HG02943 (cell line): ENCODE data around the gene GAB2.
"Not testable (repeated sequence)": the region's sequence is repeated elsewhere in the genome, so short reads cannot be mapped to it uniquely, and the experiment has no call there.

Experiments
- ATAC-seq: cut with Tn5 transposase; IDR thresholded peaks from one replicate; pipeline ENCODE4 v1.9.1; 2021; ENCODE audit warnings: mild to moderate bottlenecking, low read depth, moderate library complexity; ENCODE audit not compliant: unreplicated experiment

Gene GAB2

DNA sequence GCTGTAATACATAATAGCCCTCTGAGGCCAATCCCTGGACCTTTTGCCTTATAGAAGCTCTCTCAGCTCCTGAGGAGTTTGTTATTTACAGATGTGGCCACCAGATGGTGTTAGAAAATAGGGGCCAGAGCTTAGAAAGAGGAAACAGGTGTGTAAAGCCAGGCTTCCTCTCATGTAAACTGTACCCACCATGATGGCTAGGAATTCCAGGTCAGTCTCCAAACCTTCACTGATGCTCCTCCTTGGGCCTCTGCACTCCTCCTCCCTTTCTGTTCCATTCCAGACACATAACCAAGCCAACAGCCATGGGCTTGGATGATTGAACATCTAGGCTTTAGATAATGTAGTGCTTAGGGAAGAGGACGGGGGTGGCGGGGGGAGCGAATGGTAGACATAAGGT is 189.2 kb downstream of the GAB2 start:
- ATAC-seq = no peak

DNA sequence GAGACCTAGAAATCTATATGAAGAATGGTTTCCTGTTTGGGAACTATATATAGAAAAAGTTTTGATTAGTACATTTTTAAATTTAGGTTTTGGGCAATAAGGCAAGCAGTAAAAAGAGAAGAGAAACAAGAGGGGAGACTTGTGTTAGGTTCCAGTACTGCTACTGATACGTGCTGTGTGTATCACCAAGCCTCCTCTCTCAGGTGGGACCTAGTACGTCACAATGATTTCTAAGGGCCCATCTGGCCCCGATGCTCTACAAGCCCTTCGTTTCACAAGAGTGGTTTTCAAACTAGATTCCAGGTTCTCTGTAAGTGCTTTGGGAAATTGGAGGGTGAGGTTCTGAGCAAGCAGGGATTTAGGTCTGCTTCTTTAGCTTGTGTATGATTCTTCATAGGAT is 189.7 kb downstream of the GAB2 start:
- ATAC-seq = no peak

DNA sequence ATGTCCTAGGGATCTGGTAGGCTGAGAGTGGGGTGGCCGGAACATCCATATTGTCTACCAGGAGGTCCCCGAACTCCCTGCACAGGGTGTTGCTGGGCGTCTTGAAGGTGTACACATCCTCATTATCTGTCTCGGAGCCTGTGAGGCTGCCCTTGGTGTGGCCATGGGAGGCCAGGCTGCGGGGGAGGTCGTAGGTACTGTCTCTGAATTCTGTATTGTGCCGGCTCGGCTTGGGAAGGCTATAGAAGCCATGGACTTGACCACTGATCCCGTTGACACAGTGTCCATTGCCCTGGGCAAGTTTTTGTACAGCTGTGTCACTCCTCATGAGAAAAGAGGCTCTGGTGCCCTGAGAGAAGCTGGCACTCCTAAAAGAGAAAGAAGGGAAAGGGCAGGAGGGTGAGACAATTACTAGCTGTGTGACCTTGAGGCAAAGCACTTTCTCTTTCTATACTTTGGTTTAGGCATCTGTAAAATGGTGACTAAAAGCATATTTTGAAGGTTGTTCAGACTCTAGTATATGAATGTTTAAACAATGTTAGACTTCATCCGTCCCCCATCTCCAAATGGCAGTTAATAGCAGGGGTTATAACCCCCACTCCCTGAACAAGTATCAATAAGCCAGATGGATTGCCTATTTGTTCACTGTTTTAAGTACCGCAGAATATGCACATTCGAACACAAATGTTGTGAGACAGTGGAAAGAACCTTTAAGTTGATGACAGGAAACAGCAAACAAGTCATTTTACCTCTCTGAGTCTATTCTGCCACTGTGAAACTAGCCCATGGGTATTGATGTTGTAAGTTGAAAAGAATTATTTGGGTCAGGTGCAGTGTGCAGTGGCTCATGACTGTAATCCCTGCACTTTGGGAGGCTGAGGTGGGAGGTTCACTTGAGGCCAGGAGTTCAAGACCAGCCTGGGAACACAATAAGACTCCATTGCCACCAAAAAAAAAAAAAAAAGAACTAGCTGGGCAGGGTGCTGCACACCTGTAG is 190.6 kb downstream of the GAB2 start:
- no peak for ATAC-seq

DNA sequence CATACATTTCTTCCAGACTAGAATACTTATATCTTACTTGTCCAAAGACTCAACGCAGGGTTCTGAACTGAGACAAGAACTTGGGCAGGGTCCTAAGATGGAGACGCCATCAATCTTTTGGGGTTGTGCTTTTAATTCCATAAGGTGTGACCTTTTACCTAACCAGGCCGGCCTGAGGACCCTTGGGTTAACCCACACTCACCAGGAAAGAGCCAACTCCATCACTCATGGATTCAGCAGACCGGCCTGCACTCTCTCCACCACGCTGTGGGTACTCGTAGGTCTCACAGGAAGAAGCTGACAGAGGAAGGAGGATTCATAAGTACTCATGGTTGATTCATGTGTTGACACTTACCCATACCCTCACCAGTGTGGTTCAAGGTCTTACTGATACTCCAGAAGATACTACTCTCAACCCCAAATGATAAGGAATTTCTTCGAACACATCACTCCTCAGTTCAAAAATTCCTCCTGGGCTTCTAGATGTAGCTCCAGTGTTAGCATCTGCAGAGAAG is 192.7 kb downstream of the GAB2 start:
- ATAC-seq = no peak

DNA sequence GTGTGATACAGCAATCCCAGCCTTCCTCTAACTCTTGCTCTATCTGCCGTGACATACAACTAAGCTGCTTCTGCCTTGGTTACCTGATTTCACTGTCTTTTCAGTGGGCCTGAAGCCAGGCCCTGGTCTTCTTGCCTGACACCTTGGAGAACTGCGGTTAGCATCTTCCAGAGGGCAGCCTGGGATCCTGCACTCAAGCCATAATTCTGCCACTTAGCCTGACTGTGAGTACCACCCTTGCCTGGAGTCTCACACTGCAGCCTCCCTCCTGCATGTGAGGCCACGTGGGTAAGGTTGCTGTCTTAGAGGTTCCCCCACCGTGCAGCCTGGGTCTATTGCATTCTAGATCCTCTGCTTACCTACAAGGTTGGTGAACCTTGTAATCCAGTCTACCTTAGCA is 193.1 kb downstream of the GAB2 start:
- no peak for ATAC-seq

DNA sequence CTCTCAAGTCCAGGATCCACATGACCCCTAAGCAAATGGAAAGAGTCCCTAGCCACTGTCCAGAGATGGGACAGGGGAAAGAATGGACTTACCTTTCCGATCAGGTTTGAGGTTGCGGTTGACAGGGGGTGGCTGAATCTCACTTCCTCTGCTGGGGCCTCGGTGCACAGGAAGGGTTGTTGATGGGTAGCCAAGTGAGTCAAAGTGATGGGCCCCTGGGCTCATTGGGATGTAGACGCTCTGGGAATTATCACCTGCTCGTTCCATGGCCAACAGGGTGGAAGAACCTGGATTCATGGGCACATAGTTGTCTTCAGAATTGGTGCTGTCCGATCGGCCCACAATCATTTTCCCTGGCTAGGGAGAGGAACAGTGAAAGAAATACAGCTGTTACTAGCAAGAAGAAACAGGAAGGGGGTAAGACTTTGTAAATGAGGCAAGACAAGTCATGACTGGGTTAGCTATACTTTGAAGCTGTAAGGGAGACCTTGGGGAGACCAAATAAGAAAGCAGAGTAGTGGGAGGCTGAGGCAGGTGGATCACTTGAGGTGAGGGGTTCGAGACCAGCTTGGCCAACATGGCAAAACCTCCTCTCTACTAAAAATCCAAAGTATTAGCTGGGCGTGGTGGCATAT is 194.2 kb downstream of the GAB2 start:
- peak; percentile 67 for ATAC-seq

DNA sequence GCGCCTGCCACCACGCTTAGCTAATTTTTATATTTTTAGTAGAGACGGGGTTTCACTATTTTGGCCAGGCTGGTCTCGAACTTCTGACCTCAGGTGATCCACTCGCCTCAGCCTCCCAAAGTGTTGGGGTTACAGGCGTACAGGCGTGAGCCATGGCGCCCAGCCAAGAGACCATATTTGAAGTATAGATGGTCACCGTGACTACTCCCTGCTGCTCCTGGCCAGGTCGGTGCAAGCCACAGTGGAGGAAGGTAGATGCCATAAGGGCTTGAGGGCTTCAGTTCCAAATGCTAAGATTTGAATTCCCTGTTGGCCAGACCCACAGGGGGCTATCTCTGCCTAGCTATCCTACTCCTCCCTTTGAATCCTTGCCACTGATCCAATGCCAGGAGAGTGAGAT is 194.9 kb downstream of the GAB2 start:
- not testable (repeated sequence) for ATAC-seq

DNA sequence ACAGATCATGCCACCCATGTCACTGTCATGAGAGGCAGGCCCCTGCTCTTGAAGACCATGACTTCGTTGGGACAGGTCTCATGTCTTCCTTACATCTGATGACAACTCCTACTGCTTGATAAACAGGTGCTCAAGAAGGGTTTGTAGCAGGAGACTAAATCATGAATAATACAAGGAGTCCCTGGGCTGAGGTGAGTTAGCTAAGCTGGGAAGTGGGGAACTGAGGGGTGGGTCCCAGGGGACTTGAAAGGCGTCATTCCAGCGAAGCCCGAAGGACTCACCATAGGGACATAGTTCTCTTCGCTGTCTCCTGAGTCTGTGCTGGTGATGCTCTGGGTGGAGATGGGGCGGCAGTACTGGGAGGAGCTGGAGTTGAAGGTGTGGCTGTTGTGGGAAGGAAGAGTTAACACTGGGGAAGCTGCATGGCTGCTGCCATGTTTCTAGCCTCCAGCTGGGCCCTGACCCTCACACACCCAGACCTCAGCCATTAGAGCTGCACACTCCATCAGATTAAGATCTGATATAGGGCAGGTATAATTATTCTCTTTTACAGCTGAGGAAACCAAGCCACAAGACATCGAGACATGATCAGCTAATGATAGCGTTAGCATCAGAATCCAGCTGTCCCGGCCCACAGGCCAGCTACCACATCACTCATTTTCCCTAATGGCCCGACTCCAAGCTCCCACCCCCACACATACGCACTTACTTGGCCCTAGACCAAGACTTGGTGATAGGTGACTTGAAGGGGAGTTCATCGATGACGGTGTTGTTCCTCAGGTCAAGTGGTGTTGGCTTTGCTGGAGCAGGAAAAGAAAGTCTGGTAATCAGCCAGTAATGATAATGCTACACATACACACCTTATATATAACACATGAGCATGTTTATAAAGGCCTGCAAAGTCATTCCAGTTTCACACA is 196.0 kb downstream of the GAB2 start:
- ATAC-seq = no peak

DNA sequence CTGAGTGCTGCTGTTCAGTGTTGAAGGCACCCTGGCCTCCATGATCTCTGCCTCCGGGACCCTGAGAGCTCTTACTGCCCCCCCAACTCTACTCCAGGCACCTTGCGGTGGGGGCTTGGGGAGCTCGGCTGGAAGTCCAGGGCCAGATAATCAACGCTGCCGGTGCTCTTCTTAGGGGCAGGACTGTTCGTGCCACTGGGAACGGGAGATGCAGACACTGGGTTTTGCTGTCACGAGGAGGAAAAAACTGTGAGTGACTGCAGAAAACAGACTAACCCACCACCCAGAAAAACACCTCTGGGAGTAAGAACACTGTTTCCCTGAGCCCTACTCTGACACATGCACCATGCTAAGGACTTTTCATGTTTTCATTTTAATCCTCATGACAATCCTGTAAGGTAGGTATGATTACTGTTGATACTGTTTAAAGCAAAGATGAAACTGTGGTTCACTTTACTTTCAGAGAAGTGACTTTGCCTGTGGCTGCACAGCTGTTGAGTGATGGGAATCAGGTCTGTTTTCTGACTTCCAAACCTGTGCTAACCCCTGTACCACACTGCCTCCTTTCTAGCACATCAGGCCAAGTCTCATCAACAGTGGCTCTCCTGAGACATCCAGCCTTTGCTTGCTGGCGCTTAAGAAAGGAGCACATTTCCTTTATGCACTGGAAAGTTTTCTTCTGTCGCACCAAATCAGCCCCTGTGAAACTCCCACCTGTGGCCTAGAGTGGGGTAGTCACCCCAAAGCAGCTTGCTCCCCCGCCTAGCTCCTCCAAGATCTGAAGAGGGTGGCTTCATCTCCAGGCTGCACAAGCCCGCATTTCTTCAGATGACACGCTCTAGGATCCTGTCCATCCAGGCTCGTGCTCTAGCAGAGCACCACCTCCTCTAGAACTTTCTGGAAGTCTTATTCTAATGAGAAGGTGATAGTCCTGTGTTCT is 197.1 kb downstream of the GAB2 start:
- ATAC-seq = no peak

DNA sequence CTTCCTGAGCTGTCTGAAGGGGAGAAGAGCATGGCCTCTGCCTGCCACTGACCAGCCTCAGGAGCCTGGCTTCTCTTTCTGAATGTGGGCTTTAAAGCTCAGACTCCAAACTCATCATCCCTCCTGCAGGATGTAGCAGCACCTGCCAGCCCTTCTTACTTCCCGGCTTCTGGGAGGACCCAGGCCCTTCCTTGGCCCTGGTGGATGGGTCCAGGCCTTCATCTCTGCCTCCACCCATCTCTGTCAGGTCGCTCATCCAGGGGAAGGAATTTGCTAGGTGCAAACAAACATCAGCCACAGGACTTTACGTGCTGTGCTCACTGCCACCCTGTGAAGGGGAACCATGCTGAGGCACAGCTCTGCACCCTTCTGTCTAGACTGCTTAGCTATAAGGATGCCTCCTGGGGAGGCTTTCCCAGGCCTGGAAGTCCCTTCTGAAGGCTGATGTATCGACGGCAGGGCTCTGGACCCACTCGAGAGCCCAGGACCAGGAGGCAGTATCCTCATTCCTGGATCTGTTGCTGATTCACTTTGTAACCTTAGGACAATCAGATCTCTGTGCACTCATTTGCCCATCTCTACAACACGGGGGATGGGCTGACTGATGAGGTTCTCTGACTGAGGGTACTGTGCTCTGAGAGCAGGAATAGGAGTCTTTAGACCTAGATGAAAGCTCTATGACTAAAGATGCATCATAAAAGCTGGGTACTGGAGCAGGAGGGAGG is 198.0 kb downstream of the GAB2 start:
- no peak for ATAC-seq

DNA sequence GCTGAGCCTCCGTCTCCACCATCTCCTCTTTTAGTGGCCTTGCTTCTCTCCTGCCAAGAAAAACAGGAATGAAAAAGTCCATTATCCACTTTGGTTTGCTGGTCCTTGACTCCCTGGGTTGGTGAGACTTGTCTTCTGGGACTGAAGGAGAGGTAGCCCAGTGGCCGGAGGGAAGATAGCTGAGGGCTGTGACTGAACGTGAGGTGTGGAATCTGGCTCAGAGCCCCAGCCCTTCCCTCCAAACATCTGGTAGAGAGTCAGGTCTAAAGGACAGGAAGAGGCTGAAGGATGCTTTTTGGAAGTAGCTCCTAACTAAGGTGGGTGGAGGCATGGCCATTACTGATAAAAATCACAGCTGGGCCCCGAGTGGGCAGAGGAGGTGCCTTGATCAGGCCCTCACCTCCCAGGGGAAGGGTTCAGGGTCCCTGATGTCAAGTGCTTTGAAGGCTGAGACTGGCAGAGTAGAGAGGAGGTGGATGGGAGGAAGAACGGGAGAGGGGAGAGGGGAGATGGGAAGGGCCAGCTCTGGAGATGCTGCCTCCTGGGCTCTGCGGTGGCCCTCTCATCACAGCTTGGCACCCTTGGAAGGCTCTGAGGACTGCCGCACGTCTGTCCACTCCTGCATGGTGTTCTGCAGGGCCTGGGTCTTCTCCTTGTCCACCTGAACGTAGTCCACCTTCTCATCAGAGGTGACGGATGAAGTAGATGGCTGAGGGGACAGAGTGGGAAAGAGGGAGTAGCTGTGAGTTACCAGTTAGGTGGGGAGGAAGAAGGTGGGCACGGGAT is 198.7 kb downstream of the GAB2 start:
- ATAC-seq = no peak

DNA sequence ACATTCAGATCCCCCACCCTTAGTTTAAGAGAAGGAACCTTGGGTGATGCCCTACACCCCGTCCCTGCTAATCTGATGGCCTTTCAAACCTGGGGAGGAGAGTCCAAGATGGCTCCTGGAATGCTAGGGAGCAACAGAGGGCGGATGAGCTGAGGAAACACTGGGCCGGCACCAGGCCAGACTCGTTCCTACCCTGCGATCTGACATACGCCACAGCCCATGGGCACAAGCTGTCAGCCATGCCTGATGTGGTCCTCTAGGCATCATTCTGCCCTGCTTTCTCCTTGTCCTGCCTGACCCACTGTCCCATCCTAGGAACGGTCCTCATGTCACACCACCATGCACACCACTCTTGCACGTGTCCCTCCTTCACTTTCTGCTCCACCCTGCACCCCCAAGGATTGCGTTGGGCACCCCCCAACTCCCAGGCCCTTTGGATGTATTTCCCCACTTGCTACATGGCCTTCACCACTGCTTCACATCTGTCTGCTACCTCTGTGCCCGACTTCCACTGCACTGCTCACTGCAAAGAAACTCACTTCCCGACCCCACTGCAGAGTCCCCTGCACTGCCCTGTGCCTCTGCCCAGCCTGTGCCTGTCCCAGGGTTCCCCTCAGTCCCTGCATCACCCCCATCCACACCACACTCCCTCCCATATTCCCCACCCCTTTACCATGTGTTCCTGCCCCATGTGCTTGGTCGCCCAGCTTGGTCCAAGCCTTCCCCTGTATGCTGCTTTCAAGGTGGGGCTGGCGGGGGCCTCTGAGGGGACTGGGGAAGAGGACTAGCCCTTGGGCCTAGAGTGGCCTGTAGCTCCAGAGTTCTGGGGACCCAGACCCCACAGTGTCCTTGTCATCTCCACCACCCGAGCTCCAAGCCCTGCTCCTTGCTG is 199.7 kb downstream of the GAB2 start:
- no peak for ATAC-seq

DNA sequence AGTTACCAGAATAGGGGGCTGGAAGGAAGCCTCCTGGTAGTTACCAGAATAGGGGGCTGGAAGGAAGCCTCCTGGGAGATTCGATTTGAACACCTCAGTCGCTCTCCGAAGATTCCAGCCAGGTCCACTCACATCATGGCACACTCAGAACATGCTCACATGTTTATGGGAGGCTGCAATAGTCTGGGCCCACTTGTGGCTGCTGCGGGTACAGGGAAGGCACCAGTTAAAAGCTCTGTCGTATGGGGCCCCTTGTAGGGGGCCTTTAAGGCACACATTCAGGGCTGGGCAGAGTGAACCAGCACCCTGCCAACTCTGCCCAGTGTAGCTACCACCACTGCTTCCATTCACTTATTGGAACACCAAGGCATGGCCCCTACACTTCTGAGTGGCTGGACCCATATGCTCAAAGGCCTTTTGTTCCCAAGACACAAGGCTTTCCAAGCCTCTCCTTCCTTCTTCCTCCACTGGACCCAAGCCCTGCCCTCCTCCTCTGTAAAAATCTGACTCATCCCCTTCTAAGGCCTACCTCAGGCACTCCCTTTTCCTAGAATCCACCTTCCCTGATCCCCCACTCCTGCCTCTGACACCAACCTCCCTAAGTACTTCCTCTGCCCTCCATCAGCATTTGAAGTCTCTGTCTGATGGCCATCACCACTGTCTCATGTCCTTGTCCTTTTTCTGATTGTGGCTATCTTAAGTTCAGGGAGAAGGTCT is 200.9 kb downstream of the GAB2 start:
- no peak for ATAC-seq

DNA sequence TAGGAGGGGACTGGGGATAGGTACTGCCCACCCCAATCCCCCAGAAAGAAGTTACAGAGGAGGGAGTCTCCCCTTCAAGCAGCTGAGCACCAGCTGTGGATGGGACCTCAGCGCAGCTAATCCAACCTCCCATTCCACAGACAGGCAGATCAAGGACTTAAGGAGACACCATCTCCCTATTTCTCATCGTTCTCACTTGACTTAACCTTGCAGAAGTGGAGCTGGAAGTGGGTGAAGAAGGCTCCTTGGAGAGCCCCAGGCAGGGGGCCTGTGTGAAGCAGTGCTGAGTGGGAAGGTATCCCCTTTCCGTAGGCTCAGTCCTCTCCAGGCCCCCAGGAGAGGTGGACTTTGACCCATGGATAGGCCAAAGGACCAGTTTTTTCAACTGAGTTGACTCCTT is 201.6 kb downstream of the GAB2 start:
- ATAC-seq = no peak

DNA sequence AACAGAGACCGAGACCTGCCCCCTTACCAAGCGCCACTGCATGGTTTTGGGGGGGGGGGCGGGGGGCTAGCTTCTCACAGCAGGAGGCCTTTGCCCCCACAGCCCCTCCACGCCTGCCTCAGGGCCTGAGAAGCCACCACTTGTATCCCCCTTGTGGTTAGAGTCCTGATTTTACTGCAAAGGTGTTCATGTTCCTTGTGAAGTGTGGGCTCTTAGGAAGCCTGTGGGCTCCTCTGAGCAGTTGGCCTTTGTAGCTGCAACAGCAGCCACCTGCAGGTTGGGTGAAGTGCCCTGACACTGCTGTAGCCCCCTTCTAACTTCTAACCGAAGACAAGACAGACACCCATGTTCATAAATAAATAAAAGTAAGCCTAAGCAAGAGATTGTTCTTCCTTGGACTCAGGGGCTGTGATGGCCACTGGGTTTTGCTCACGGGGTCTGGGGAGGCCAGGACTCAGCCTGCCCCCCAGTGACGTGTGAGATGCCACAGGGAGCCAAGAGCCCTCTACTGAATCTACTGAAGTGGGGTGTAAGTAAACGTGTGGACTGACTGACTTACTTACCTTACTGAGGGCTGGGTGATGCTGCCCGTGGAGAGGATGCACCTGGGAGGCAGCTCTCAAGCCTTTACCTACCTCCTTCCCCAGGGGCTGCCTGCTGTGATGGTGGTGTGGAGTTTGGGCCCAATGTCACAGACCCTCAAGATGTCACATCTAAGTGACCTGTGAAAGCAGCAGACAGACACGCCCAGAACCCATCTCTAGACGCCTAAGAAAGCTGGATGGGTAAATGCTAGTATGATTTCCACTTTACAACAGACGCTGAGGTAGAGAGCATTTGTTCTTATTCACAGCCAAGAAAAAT is 203.1 kb downstream of the GAB2 start:
- ATAC-seq = no peak
